LoVo (cell line): ENCODE data around the gene AJAP1.

Experiments
- DNase-seq: peaks from one replicate; pipeline ENCODE4 v3.0.0-alpha.2; 2016; ENCODE audit warnings: low spot score

The AJAP1 gene

GRCh38 chr1:4702464-4702863 is 48.1 kb downstream of the AJAP1 start:
- DNase-seq = no peak

GRCh38 chr1:4702932-4703331 is 48.5 kb downstream of the AJAP1 start:
- DNase-seq = no peak

GRCh38 chr1:4703646-4704045 is 49.2 kb downstream of the AJAP1 start:
- DNase-seq = no peak

GRCh38 chr1:4708840-4709507 is 54.6 kb downstream of the AJAP1 start:
- DNase-seq = no peak

GRCh38 chr1:4709641-4710040 is 55.2 kb downstream of the AJAP1 start:
- no peak for DNase-seq

- no peak for DNase-seq
Measured at GRCh38 chr1:4710592-4711415, 56.4 kb downstream of the AJAP1 start.

- no peak for DNase-seq
Measured at GRCh38 chr1:4711416-4712275, 57.2 kb downstream of the AJAP1 start.

- DNase-seq = no peak
Measured at GRCh38 chr1:4713669-4714068, 59.3 kb downstream of the AJAP1 start.

- no peak for DNase-seq
Measured at GRCh38 chr1:4716406-4716805, 62.0 kb downstream of the AJAP1 start.

GRCh38 chr1:4718071-4718470 is 63.7 kb downstream of the AJAP1 start:
- no peak for DNase-seq

GRCh38 chr1:4723106-4723505 is 68.7 kb downstream of the AJAP1 start:
- no peak for DNase-seq

- no peak for DNase-seq
Measured at GRCh38 chr1:4724001-4724400, 69.6 kb downstream of the AJAP1 start.

GRCh38 chr1:4724695-4725250 is 70.4 kb downstream of the AJAP1 start:
- no peak for DNase-seq

- DNase-seq = no peak
Measured at GRCh38 chr1:4725416-4725815, 71.0 kb downstream of the AJAP1 start.

GRCh38 chr1:4726620-4727341 is 72.4 kb downstream of the AJAP1 start:
- no peak for DNase-seq

- no peak for DNase-seq
Measured at GRCh38 chr1:4728319-4729089, 74.1 kb downstream of the AJAP1 start.

- DNase-seq = no peak
Measured at GRCh38 chr1:4729090-4729471, 74.7 kb downstream of the AJAP1 start.

GRCh38 chr1:4730078-4730477 is 75.7 kb downstream of the AJAP1 start:
- DNase-seq = no peak

- DNase-seq = no peak
Measured at GRCh38 chr1:4733446-4734177, 79.2 kb downstream of the AJAP1 start.

- no peak for DNase-seq
Measured at GRCh38 chr1:4734219-4734618, 79.8 kb downstream of the AJAP1 start.
